Activated gamma-delta T cell treated with anti-CD3 and anti-CD28 coated beads, Interleukin-2, amount 50 U/mL, for 16 hours (primary cell): ENCODE data around the gene RPS14.
"Not testable (repeated sequence)": the region's sequence is repeated elsewhere in the genome, so short reads cannot be mapped to it uniquely, and the experiment has no call there.

Source experiments
- DNase-seq: peaks from one replicate; pipeline ENCODE4 v3.0.0-alpha.2; 2020; ENCODE audit warnings: low read depth

The RPS14 gene

GRCh38 chr5:150443242-150444075 is 6.1 kb downstream of the RPS14 start:
- DNase-seq, result no peak

GRCh38 chr5:150442699-150443080 is 6.8 kb downstream of the RPS14 start:
- no peak for DNase-seq

GRCh38 chr5:150441813-150442698 is 7.5 kb downstream of the RPS14 start:
- no peak for DNase-seq

GRCh38 chr5:150440948-150441812 is 8.4 kb downstream of the RPS14 start:
- DNase-seq, result no peak

GRCh38 chr5:150438873-150439546 is 10.5 kb downstream of the RPS14 start:
- no peak for DNase-seq

- DNase-seq, result peak; percentile 89
Observed at GRCh38 chr5:150436141-150436680, 13.3 kb downstream of the RPS14 start.

- no peak for DNase-seq
Observed at GRCh38 chr5:150434464-150434863, 15.1 kb downstream of the RPS14 start.

- DNase-seq, result no peak
Observed at GRCh38 chr5:150431574-150431973, 18.0 kb downstream of the RPS14 start.

- DNase-seq, result no peak
Observed at GRCh38 chr5:150431048-150431447, 18.5 kb downstream of the RPS14 start.

GRCh38 chr5:150429410-150429873 is 20.1 kb downstream of the RPS14 start:
- DNase-seq, result no peak

GRCh38 chr5:150428978-150429377 is 20.6 kb downstream of the RPS14 start:
- no peak for DNase-seq

- no peak for DNase-seq
Observed at GRCh38 chr5:150428106-150428876, 21.2 kb downstream of the RPS14 start.

- not testable (repeated sequence) for DNase-seq
Observed at GRCh38 chr5:150426165-150426564, 23.4 kb downstream of the RPS14 start.

GRCh38 chr5:150422758-150423157 is 26.8 kb downstream of the RPS14 start:
- DNase-seq, result no peak

GRCh38 chr5:150422075-150422474 is 27.5 kb downstream of the RPS14 start:
- no peak for DNase-seq

- DNase-seq, result no peak
Observed at GRCh38 chr5:150419630-150420270, 29.8 kb downstream of the RPS14 start.

- DNase-seq, result not testable (repeated sequence)
Observed at GRCh38 chr5:150413902-150414790, 35.4 kb downstream of the RPS14 start.

GRCh38 chr5:150413176-150413901 is 36.2 kb downstream of the RPS14 start:
- DNase-seq, result no peak
